Measurements from ENCODE around the gene LRRC46.
A peak's percentile ranks its signal among the peaks of the same experiment; 100 is the strongest.

LRRC46 gene

DNA sequence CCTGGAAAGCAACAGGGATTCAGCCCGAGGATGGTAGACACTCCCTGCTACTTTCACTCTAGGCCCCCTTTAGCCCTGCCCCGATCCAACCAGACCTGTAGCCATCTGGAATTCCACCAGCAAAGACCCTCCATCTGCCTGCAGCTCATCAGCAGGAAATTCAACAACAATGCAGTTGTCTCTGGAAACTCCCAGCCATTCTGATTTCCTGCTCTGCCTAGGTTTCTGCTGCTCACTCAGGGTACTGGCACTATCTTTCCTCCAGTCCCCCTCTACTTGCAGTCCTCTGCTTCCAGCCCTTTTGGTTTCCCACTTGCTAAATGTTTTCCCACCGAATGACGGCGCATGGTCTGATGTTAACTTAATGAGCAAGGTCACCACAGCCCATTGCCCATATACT, 22.1 kb downstream of the LRRC46 start:
- no peak for DNase-seq

DNA sequence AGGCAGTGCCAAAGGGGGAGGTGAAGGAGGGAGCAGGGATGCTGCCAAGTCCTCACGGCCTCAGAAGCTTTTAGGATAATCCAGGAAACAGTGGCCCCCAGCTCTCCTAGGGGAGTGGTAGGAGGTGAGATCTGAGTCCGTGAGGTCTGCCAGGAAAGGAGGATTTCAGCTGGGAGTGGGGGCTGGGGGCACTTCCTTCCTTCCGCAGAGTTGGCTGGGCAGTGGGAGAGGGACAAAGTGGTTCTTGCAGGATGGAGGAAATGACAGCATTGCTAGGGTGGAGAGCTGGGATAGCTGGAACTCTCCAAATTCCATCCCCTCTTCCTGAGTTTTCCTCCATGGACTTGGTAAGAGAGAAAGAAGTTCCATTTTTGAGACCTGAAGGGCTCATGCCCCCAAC, 24.3 kb downstream of the LRRC46 start:
- no peak for DNase-seq

DNA sequence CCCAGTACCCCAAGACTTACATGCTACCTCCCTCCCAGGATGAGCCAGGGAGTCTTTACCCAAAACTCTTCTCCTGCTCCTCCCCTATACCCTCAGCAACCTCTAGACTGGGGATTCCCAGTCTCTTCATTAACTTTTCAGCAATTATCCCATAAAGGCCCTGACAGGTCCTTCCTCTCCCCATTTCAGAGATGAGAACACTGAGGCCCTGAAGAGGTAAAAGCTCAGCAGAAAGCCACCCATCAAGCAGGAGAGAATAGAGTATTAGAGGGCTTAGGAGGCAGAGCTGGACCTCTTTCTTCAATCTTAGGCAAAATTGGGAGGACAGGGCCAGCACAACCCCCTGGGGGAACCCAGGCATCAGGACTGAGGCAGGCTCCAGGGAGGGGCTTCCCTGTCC, 25.4 kb downstream of the LRRC46 start:
- no peak for DNase-seq

DNA sequence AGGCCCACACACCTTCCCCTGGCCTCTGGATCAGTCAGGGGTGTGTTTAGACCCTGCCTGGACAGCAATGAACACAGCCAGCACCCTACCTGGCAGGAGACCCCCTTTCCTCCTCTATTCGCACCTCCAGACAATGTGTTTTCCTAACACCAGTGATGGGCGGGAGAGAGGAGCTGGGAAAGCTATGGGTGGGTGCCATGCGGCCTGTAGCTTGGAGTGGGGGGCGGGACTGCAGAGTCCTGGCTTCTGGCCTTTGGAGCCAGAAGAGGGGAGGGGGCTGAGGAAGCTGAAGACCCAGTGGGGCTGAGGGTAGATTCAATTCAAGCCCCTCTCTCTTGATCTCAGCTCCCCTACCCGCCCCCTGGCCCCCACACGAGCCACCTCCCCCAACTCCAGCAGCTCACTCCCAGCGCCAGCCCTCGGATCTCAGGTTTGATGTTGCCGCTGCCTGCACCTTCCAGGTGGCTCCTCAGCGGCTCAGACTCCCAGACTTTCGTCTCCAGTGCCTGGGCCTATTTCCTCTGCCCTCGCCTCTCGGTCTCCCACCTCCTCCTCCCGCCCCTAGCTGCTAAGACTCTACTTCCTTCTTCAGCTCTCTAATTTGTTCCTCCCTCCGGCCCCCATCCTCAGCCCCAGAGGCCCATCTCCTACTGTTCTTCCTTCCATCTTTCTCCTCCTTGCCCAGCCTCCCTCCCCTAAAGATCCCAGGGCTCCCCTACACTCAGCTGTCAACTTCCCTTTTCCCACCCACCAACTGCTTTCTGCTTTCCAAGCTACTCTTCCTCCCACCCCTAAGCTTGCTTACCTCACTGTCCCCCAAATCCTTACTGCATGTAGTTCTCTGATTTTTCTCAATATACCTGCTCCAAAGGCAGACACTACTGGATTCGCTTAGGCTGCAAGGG, 26.3 kb downstream of the LRRC46 start:
- no peak for DNase-seq

DNA sequence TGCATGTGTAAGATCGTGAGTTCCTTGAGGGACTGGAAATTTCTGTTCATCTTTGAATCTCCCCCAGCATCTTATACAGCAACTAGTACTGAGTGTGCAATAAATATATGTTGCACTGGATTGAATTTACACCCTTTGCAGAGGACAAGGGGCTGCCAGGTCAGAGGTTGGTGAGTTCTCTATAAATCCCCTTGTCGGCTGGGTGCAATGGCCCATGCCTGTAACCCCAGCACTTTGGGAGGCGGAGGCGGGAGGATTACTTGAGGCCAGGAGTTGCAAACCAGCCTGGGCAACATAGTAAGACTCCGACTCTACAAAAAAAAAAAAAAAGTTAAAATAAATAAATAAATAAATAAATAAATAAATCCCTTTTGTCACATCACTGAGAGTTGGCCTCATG, 28.9 kb downstream of the LRRC46 start:
- no peak for DNase-seq

DNA sequence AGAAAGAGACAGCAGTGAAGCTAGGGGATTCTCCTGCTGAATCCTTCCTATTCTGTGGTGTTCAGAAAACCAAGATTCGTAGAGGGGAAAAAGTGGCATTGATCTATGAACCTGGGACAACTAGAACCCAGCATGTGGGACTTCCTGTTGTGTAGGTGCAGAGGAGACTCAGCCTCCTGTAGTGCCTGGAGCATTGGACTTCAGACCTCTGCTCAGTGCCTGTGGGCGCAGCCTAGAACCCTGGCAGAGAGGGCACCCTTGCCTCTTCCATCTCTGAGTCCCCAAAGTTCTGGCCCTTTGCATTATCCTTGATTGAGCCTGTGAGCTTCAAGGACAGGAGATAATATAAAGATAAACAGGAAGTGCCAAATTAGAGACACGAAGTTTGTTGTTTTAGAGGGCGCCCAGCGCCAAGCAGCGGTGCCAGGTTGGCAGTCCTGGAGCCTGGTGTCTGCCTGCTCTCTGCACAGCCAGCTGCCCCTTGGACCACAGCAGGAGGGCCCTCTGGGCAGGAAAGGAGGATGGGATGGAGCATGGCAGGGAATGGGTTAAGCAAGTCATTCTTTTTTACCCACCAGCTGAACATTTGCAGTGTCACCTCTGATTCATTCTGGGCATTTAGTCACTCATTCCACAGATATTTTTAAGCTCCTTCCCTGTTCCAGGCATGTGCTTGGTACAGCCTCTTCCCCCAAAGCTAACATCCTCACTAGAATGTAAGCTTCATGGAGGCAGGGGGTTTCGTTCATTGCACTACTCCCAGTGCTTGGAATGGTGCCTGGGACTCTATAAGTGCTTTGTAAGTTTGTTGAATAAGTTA, 31.4 kb downstream of the LRRC46 start:
- DNase-seq = no peak

GRCh38 chr17:47864791-47865216, 33.3 kb downstream of the LRRC46 start:
- DNase-seq = peak in 1 of 5 experiments; percentile 47

DNA sequence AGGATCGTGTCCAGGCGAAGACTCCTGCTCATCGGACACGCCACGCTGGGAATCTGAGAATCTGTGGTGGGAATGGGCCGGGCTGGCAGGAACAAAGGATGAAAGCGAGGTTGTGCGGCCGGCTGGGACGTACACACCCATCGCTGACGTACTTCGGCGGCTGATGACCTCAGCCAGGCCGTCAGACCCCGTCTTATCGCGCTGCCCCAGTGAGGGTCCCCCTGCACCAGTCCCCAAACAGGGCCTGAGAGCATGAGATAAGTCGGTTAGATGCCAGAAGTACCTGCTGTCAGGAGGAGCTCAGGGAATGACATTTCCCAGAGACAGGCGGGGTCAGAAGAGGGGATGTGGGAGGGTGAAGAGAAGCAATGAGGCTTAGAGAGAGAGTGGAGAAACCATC, 35.5 kb downstream of the LRRC46 start:
- DNase-seq = no peak

DNA sequence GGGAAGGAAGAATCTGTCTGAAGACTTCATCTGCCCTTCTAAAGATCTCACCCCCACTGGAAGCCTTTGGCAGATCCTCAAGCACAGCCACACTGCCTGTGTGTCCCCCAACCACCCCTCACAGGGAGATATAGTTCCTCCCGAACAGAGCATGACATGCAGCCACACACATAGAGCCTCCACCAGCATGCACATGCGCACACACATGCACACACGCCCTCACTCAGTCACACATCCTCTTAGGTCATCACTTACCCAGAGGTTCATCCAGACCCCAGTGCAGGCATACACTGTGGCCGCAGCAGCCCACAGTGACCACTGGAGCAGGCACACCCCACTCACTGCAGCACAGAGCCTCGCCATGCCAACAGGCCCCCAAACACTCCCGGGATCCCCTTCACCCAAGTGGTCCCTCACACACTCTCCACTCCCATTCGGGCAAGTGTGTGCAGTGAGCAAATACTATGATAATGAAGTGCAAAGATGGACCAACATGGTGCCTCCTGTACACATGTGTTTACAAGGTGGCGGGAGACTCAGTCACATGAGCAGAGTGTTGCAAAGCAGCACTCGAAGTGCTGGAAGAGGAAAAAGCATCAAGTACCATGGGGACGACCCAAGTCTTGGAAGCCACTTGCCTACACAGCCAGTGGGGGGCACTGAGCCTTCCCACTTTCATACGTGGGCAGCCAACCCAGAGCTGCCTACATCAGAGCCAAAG, 36.5 kb downstream of the LRRC46 start:
- no peak for DNase-seq

- DNase-seq = no peak
These were observed 37.6 kb downstream of the LRRC46 start for GRCh38 chr17:47869114-47869513.

DNA sequence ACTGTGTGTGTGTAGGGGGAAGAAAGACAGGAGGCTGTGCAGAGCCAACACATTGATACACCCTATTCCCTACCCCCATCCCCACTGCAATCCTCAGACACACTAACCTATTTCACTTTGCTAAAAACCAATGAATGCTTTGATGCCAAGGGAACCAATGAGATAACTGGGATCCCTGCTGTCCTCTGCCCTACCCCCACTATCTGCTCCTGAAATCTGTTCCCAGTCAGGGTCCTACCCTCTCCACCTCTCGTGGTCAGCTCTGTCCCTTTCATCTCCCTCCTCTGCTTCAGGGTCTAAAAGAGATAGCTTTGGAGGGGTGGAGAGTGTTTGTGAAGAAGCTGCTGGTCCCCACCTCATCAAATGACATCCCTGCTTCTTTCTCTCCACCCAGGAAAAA, 38.6 kb downstream of the LRRC46 start:
- no peak for DNase-seq

GRCh38 chr17:47871048-47871447, 39.6 kb downstream of the LRRC46 start:
- DNase-seq = no peak

DNA sequence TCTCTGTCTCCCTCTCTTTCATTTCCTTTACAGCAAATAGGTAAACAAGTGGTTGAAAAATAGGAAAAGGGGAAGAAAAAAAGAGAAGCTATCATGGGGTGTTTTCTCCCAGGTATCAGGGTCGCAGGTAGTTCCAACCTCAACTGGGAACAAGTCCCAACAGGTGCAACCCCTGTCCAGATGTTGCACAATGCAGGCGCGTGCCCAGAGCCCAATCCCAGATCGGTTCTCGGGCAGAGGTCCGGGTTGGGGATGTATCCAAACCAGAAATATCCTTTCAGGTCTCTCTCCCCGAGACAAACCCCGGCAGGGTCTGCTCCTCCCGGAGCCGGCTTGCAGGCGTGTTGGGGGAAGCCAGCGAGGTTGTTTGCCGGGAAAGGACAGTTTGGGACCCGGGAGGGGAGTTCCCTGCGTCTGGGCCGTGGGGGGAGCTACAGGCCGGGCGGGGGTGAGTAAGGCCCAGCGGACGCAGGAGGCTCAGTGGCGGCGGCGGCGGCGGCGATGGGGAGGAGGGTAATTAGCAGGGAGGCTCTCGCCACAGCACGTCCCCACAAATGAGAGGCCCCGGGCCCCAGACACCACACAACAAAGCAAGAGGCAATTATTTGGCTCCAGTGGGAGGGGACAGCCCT, 40.7 kb downstream of the LRRC46 start:
- DNase-seq = no peak

- DNase-seq = no peak
These were observed 41.2 kb downstream of the LRRC46 start for GRCh38 chr17:47872651-47873161.

DNA sequence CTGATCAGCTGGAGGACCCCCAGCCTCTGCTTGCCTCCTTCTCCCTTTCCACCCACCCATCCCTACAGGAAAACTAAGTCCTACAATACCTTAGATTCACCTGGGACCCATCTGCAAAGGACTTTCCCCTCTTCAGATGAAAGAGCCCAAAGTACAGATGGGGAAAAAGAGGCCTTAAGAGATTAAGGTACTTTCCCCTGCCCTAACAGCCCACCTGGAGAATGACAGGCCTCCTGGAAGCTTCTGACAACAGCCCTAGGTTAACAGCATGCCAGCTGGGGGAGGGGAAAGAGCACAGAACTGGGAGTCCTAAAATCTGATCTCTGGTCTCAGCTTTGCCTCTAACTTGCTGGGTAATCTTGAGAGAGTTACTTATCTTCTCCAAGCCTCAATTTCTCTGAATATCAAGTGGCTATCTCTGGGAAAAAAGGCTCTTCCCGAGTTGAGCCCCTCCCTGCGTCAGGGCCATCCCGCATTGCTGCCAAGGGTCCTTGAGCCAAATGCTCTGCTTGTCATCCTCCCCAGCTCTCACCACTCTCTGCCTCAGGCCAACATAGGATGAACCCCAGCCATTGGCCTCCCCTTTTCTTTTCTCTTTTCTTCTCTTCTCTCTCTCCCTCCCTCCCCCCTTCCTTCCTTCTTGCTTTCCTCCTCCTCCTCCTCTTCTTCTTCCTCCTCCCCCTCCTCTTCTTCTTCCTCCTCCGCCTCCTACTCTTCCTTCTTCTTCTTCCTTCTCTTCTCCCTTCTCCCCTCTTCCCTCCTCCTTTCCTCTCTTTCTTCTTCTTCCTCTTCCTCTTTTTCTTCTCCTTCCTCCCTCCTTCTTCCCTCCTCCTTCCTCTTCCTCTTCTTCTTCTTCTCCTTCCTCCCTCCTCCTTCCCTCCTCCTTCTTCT, 42.0 kb downstream of the LRRC46 start:
- no peak for DNase-seq

GRCh38 chr17:47875011-47875985, 43.8 kb downstream of the LRRC46 start:
- DNase-seq = no peak

DNA sequence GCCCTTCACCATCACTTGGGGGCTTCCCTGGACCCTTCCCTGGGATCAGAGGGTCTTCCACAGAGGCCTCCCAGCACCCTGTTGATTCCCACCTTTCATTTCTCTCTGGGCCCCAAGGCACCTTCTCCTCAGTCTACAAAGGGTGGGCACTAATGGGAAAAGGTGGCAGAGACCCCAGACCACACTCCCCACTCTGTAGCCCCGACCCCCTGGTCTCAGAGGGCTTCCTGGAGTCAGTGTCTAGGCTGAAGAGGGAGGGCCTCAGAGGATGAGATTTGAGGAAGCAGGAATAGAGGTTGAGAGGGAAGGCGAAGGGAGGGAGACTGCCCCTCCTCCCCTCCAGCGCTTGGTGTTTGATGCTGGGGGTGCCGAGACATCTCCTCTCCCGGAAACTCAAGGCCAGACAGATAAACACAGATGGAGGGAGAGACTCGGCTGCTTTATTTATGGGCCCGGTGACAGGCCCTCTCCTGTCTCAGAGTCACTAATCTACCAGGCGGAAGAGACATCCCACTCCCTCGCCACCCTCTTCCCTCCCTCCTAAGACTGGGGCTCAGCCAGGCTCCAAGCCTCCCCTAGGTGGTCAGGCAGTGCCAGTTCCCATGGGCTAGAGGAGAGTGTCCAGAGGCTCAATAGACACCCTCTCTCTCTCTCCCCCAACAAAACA, 46.0 kb downstream of the LRRC46 start:
- no peak for DNase-seq

GRCh38 chr17:47878203-47879027, 46.9 kb downstream of the LRRC46 start:
- no peak for DNase-seq

Data from T-helper 2 cell (primary cell).